GM12878 (cell line): ENCODE results near the gene PHPT1. TPM values are rescaled to one million over a fixed set of nuclear protein-coding genes. Genes with fewer than 3 reads are reported as not detected.
A peak's percentile ranks its signal among the peaks of the same experiment; 100 is the strongest.

ENCODE experiments used
- ATAC-seq: fragments of 200-7000 bp; cut with Tn5 transposase; 3 replicates; pipeline ENCODE4 v1.9.1; 2020; ENCODE audit warnings: mild to moderate bottlenecking, moderate library complexity
- BruUV-seq: library from RNA; stranded (reverse); fragments of 400-500 nt; replicated peaks from 2 replicates; lab custom pipeline; 2021; lab: Mats Ljungman, UMichigan
- CTCF ChIA-PET: fragments of 300-600 bp; sonication (Branson Sonifier 250); formaldehyde crosslinking; extraction: SDS; loops from one replicate; lab custom pipeline; 2021; ENCODE audit warnings: inconsistent platforms; lab: Yijun Ruan, JAX
- POLR2A ChIA-PET: fragments of 350-600 bp; formaldehyde crosslinking; extraction: SDS; loops from one replicate; lab custom pipeline; 2021; ENCODE audit warnings: inconsistent platforms; lab: Charles Lee
- RAD21 ChIA-PET: fragments of 300-600 bp; sonication (Branson Sonifier 250); formaldehyde crosslinking; loops from one replicate; lab custom pipeline; 2023; ENCODE audit warnings: antibody characterized with exemption; ENCODE audit not compliant: unreplicated experiment; lab: Charles Lee
- SMC1A ChIA-PET: fragments of 300-600 bp; sonication (Branson Sonifier 250); formaldehyde crosslinking; loops from one replicate; lab custom pipeline; 2023; ENCODE audit not compliant: unreplicated experiment, uncharacterized antibody; lab: Charles Lee
- DNase-seq: peaks from one replicate; pipeline ENCODE4 v3.0.0-alpha.2; 2011; ENCODE audit warnings: low read depth, low spot score
- FAIRE-seq: peaks from 3 replicates; lab custom pipeline; 2011; peaks lifted over from hg19 to GRCh38; lab: Jason Lieb, UNC
- H2AFZ ChIP-seq: 2 replicates; pipeline ENCODE4 v1.6.0; 2011; ENCODE audit warnings: low read depth, low read length, control low read depth; ENCODE audit not compliant: control insufficient read depth
- H3K27ac ChIP-seq: 2 replicates; pipeline ENCODE4 v1.5.1; 2011; ENCODE audit warnings: control low read depth; ENCODE audit not compliant: control insufficient read depth, insufficient read depth
- H3K27me3 ChIP-seq, 2 experiments: replicated peaks in 1 of 2; 2 replicates each; pipeline versions ENCODE4 v1.6.0 to v1.6.1; 2011; ENCODE audit warnings: low read length in 1 of 2; ENCODE audit not compliant: control insufficient read depth in 2 of 2, insufficient read depth in 2 of 2
- H3K36me3 ChIP-seq, 2 experiments: 2 replicates each; pipeline ENCODE4 v1.5.1; 2011; ENCODE audit warnings: low read length in 1 of 2; ENCODE audit not compliant: control insufficient read depth in 2 of 2, insufficient read depth in 2 of 2
- H3K4me1 ChIP-seq: 2 replicates; pipeline ENCODE4 v1.6.1; 2011; ENCODE audit warnings: mild to moderate bottlenecking, low read length, moderate library complexity, mixed read lengths; ENCODE audit not compliant: control insufficient read depth, insufficient read depth
- H3K4me2 ChIP-seq: 2 replicates; pipeline ENCODE4 v1.6.0; 2011; ENCODE audit warnings: control low read depth; ENCODE audit not compliant: control insufficient read depth, insufficient read depth
- H3K4me3 ChIP-seq: fragments of 200-600 bp; sonication (generic); 2 replicates; pipeline ENCODE4 v1.5.1; 2016
- H3K79me2 ChIP-seq: 2 replicates; pipeline ENCODE4 v1.6.0; 2011; ENCODE audit warnings: low read length; ENCODE audit not compliant: control insufficient read depth, insufficient read depth
- H3K9ac ChIP-seq: 2 replicates; pipeline ENCODE4 v1.8.0; 2011; ENCODE audit warnings: low read length, control low read depth, mixed read lengths; ENCODE audit not compliant: control insufficient read depth, insufficient read depth
- H3K9me3 ChIP-seq: replicated peaks from 3 replicates; pipeline ENCODE4 v1.5.1; 2011; ENCODE audit warnings: mild to moderate bottlenecking, low read length; ENCODE audit not compliant: control insufficient read depth, insufficient read depth
- H4K20me1 ChIP-seq: 2 replicates; pipeline ENCODE4 v1.6.0; 2011; ENCODE audit not compliant: control insufficient read depth, insufficient read depth
- HDGF ChIP-seq: fragments of 450-650 bp; IDR thresholded peaks from 2 replicates; pipeline ENCODE4 v1.6.1; 2016; ENCODE audit warnings: antibody characterized with exemption
- POLR2A ChIP-seq: IDR thresholded peaks from 2 replicates; pipeline ENCODE4 v1.6.1; 2011; ENCODE audit warnings: low read depth, mild to moderate bottlenecking, low read length
- SREBF1 ChIP-seq: IDR thresholded peaks from 2 replicates; pipeline ENCODE4 v1.6.1; 2012; ENCODE audit warnings: mild to moderate bottlenecking, low read length
- WGBS: methylation state at CpG from one replicate; pipeline ENCODE4 v1.1.6; 2016; ENCODE audit warnings: low lambda C conversion rate; ENCODE audit not compliant: insufficient replicate concordance, insufficient coverage; ENCODE audit errors: missing lambda C conversion rate; 5-methylcytosine and 5-hydroxymethylcytosine counted together
- in situ Hi-C: fragments of 300-500 bp; cut with MboI; formaldehyde crosslinking; loops from 9 replicates; pipeline ENCODE4 v1.14.3; 2018; ENCODE audit warnings: mixed read lengths
- intact Hi-C: fragments of 100-400 bp; cut with micrococcal nuclease; formaldehyde crosslinking; loops from one replicate; pipeline ENCODE4 v1.14.2; 2022; ENCODE audit not compliant: unreplicated experiment
- polyA plus RNA-seq, 11 experiments: library from polyadenylated mRNA; depleted of rRNA in 4 of 11; unstranded in 6 of 11; stranded (reverse) in 5 of 11; fragments of >200 nt; fragmentation: Nextera tagmentation in 4 of 11; fragmentation: Illumina TruSeq in 1 of 11; extraction: Ambion mirVana in 4 of 11; extraction: Trizol in 1 of 11; gene quantifications; 1 replicate in 1 of 11; 2 replicates in 10 of 11; pipeline versions ENCODE4 v1.2.1 to v1.2.3, GENCODE V29; 2011 to 2016; ENCODE audit warnings: inconsistent platforms in 2 of 11, missing spikeins in 2 of 11, low read depth in 1 of 11
- total RNA-seq, 4 experiments: library from RNA; depleted of rRNA in 3 of 4; stranded (reverse); fragments of >200 nt in 3 of 4; fragmentation: Illumina TruSeq in 1 of 4; extraction: Trizol in 1 of 4; gene quantifications; 2 replicates each; pipeline versions ENCODE4 v1.2.1 to v1.2.3, GENCODE V29; 2013 to 2021
- TF ChIP-seq, protein P1 (sequence below): IDR thresholded peaks from 2 replicates; pipeline ENCODE4 v1.6.1; 2011; ENCODE audit warnings: low read depth, low read length, improper control_type of control experiment, borderline replicate concordance
- TF ChIP-seq, protein P2 (sequence below): IDR thresholded peaks from 2 replicates; pipeline ENCODE4 v1.6.1; 2012; ENCODE audit warnings: low read depth, low read length, improper control_type of control experiment
- TF ChIP-seq, protein P3 (sequence below): fragments of 450-650 bp; IDR thresholded peaks from 2 replicates; pipeline ENCODE4 v1.6.1; 2018; ENCODE audit warnings: borderline replicate concordance, mild to moderate bottlenecking; ENCODE audit not compliant: partially characterized antibody

PHPT1 gene
- total and polyA plus RNA-seq, 10 of the 15 experiments (the other 5 are each of a cell fraction or from before 2014, with no cell fraction given): 56.2 to 323 (median 140) TPM

DNA sequence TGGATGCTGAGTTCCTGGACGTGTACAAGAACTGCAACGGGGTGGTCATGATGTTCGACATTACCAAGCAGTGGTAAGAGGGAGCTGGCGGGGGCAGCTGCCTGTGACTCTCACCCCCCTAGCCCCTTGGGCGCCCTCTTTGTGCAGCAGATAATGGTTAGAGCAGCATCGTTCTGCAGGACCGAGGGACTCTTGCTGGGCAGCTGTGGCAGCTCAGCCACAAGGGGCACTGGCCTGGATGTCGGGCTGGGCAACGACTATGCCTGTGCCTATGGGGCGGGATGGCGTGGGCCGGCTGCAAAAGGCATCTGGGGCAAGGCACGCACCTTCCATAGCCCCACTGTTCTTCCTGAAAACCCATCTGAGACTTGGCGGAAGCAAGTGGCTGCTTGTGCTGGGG is 19.8 kb upstream of the PHPT1 start (continued):
- TF ChIP-seq, protein P1, sequence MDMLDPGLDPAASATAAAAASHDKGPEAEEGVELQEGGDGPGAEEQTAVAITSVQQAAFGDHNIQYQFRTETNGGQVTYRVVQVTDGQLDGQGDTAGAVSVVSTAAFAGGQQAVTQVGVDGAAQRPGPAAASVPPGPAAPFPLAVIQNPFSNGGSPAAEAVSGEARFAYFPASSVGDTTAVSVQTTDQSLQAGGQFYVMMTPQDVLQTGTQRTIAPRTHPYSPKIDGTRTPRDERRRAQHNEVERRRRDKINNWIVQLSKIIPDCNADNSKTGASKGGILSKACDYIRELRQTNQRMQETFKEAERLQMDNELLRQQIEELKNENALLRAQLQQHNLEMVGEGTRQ: no peak
- TF ChIP-seq, protein P2, sequence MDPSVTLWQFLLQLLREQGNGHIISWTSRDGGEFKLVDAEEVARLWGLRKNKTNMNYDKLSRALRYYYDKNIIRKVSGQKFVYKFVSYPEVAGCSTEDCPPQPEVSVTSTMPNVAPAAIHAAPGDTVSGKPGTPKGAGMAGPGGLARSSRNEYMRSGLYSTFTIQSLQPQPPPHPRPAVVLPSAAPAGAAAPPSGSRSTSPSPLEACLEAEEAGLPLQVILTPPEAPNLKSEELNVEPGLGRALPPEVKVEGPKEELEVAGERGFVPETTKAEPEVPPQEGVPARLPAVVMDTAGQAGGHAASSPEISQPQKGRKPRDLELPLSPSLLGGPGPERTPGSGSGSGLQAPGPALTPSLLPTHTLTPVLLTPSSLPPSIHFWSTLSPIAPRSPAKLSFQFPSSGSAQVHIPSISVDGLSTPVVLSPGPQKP: no peak
- no peak for TF ChIP-seq HDGF
- no peak for TF ChIP-seq SREBF1

DNA sequence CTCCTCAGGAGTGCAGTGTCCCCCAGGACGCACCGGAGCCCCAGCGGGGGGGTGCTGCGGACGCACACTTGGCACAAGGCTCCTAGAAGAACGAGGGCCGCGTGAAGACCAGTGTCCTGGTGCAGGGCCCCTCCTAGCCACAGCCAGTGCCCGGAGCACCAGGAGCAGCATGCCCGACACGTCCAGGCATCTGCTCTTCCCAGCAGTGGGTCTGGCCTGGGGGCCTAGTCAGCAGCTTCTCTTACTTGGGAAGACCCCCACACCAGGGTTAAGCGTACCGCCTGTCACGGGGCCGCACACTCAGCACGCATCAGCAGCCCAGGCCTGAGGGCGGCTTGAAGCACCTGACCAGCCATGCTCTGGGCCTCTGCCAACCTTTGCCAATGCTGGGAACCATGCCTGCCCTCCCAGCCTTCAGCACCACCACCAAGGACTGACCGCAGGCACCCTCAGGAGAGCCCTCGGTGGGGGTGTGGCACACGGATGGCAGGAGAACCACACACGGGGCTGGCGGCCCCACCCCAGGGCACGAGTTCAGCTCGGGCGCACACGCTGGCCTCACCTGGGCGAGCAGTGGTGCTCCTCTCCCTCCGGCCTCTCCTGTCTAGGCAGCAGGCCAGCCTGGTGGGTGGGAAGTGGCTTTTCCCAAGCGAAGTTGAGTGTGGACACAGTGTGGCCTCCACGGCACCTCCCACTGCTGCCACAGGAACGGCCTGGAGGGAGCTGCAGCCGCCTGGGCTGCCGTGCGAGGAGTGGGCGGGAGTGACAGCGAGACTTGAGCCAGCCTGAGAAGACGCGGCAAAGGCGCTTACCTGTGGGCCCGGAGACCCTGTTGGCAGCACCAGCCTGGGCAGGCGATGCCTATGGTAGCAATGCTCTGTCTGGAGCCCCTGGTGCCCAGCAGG is 19.0 kb upstream of the PHPT1 start:
- Histone ChIP-seq H3K4me2 (no peak overlapping the region), H3K9ac (no peak overlapping the region), H3K4me1 (no peaks in the 10 kb centered on the region), H3K9me3 (no peaks in the 10 kb centered on the region), H3K27me3 (no peaks in the 10 kb centered on the region), H3K36me3 (peaks cover 8 to 12% of the 10 kb centered on the region in 2 experiments), H3K27ac (no peak overlapping the region), H4K20me1 (no peaks in the 10 kb centered on the region), H3K4me3 (no peak overlapping the region), H3K79me2 (no peaks in the 10 kb centered on the region), H2AFZ (no peak overlapping the region)
- ATAC-seq (no peak), DNase-seq (no peak), FAIRE-seq (no peak)
- RAD21 ChIA-PET: no interaction called here
- intact Hi-C loops (no loop called here), in situ Hi-C loops (no loop called here)
- peak; percentile 38; the same call in 1 of the 2 replicates for TF ChIP-seq POLR2A
- TF ChIP-seq, protein P3, sequence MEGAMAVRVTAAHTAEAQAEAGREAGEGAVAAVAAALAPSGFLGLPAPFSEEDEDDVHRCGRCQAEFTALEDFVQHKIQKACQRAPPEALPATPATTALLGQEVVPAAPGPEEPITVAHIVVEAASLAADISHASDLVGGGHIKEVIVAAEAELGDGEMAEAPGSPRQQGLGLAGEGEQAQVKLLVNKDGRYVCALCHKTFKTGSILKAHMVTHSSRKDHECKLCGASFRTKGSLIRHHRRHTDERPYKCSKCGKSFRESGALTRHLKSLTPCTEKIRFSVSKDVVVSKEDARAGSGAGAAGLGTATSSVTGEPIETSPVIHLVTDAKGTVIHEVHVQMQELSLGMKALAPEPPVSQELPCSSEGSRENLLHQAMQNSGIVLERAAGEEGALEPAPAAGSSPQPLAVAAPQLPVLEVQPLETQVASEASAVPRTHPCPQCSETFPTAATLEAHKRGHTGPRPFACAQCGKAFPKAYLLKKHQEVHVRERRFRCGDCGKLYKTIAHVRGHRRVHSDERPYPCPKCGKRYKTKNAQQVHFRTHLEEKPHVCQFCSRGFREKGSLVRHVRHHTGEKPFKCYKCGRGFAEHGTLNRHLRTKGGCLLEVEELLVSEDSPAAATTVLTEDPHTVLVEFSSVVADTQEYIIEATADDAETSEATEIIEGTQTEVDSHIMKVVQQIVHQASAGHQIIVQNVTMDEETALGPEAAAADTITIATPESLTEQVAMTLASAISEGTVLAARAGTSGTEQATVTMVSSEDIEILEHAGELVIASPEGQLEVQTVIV: no peak
- POLR2A ChIA-PET: no interaction called here
- CTCF ChIA-PET: no interaction called here
- 95% methylated on average over 39 of the region's 41 CpGs for WGBS
- BruUV-seq: no TSS peak
- SMC1A ChIA-PET: no interaction called here
